Panc1 (cell line): ENCODE measurements around the gene MEAF6. TPM values are rescaled to one million over a fixed set of nuclear protein-coding genes. Genes with fewer than 3 reads are reported as not detected.
"Not testable (repeated sequence)": the region's sequence is repeated elsewhere in the genome, so short reads cannot be mapped to it uniquely, and the experiment has no call there.

Experiments
- ATAC-seq: fragments of 200-7000 bp; cut with Tn5 transposase; 2 replicates; pipeline ENCODE4 v1.9.1; 2020; ENCODE audit warnings: mild to moderate bottlenecking, moderate library complexity
- BruUV-seq: library from RNA; stranded (reverse); fragments of 400-500 nt; replicated peaks from 2 replicates; lab custom pipeline; 2021; lab: Mats Ljungman, UMichigan
- CTCF ChIA-PET: fragments of 300-600 bp; sonication (Branson Sonifier 250); formaldehyde crosslinking; loops from one replicate; lab custom pipeline; 2022; ENCODE audit warnings: antibody characterized with exemption; lab: Charles Lee
- POLR2A ChIA-PET: fragments of 300-600 bp; sonication (Branson Sonifier 250); formaldehyde crosslinking; loops from one replicate; lab custom pipeline; 2022; ENCODE audit warnings: antibody characterized with exemption; lab: Charles Lee
- DNase-seq: peaks from one replicate; pipeline ENCODE4 v3.0.0-alpha.2; 2010; ENCODE audit warnings: low read depth, low spot score
- H3K27ac ChIP-seq: 2 replicates; pipeline ENCODE4 v1.5.1; 2011; ENCODE audit warnings: mild to moderate bottlenecking, low read length, inconsistent platforms
- H3K27me3 ChIP-seq: fragments of 200-500 bp; sonication (Bioruptor generic); 2 replicates; pipeline ENCODE4 v1.6.0; 2014; ENCODE audit warnings: low read length, inconsistent platforms; ENCODE audit not compliant: control insufficient read depth, insufficient read depth
- H3K36me3 ChIP-seq: fragments of 200-500 bp; sonication (Bioruptor generic); 2 replicates; pipeline ENCODE4 v1.5.1; 2014; ENCODE audit warnings: inconsistent platforms, mild to moderate bottlenecking, low read length, moderate library complexity; ENCODE audit not compliant: control insufficient read depth, insufficient read depth
- H3K4me1 ChIP-seq: 2 replicates; pipeline ENCODE4 v1.5.1; 2011; ENCODE audit warnings: inconsistent platforms, mild to moderate bottlenecking, low read length, moderate library complexity; ENCODE audit not compliant: control insufficient read depth, insufficient read depth
- H3K4me3 ChIP-seq, 2 experiments: 2 replicates each; pipeline ENCODE4 v1.5.1; 2011 to 2012; ENCODE audit warnings: low read depth in 2 of 2, low read length in 2 of 2, mild to moderate bottlenecking in 2 of 2, inconsistent platforms in 1 of 2, moderate library complexity in 1 of 2
- H3K9me3 ChIP-seq: fragments of 200-500 bp; sonication (Bioruptor generic); 2 replicates; pipeline ENCODE4 v1.5.1; 2014; ENCODE audit warnings: low read depth, mild to moderate bottlenecking, inconsistent platforms, low read length, moderate library complexity; ENCODE audit not compliant: control insufficient read depth, insufficient read depth
- CTCF ChIP-seq: fragments of 450-650 bp; IDR thresholded peaks from 2 replicates; pipeline ENCODE4 v1.5.1; 2017; ENCODE audit warnings: mild to moderate bottlenecking
- POLR2AphosphoS5 ChIP-seq: IDR thresholded peaks from 2 replicates; pipeline ENCODE4 v1.6.1; 2012; ENCODE audit warnings: mild to moderate bottlenecking, low read depth, low read length, moderate library complexity
- REST ChIP-seq, 2 experiments: IDR thresholded peaks; 2 replicates each; pipeline ENCODE4 v1.6.1; 2011 to 2012; ENCODE audit warnings: low read depth in 2 of 2, control low read depth in 1 of 2, low read length in 1 of 2, mild to moderate bottlenecking in 1 of 2, moderate library complexity in 1 of 2; ENCODE audit not compliant: insufficient read depth in 1 of 2
- SIN3A ChIP-seq: IDR thresholded peaks from 2 replicates; pipeline ENCODE4 v1.6.1; 2012; ENCODE audit warnings: low read depth, mild to moderate bottlenecking, low read length, moderate library complexity, borderline replicate concordance; ENCODE audit not compliant: insufficient read depth
- TCF7L2 ChIP-seq: IDR thresholded peaks from 2 replicates; pipeline ENCODE4 v1.6.1; 2011; ENCODE audit warnings: mild to moderate bottlenecking, low read depth, low read length, inconsistent platforms
- in situ Hi-C: cut with HindIII; loops from 2 replicates; pipeline ENCODE4 v1.10.0; 2016; ENCODE audit warnings: low sequenced_read_pairs, low pct_unique_long_range_greater_than_20kb
- intact Hi-C: fragments of 100-400 bp; cut with micrococcal nuclease; formaldehyde crosslinking; loops from one replicate; pipeline ENCODE4 v1.10.0; 2022; ENCODE audit not compliant: unreplicated experiment
- total RNA-seq: library from RNA; stranded (reverse); gene quantifications from one replicate; pipeline ENCODE4 v1.2.1, GENCODE V29; 2021; ENCODE audit not compliant: unreplicated experiment

Gene MEAF6
- total RNA-seq, 1 experiment from 2014 or later: 50.0 TPM

- TF ChIP-seq SIN3A: no peak
- no peak for TF ChIP-seq TCF7L2
- no peak for TF ChIP-seq CTCF
- no peak for TF ChIP-seq REST (IDR thresholded peaks at IDR 0.05; ENCODE audit: insufficient read depth in 1 of 2, low read depth in 2 of 2, low read length in 1 of 2)
- TF ChIP-seq POLR2AphosphoS5: no peak
- H3K4me1 ChIP-seq: no peaks in the 10 kb centered on the region
- ATAC-seq (no peak), DNase-seq (no peak)
- no peaks in the 10 kb centered on the region for H3K9me3 ChIP-seq
- H3K36me3 ChIP-seq: peaks cover 9% of the 10 kb centered on the region; the same call in 1 of the 2 replicates
- intact Hi-C loops (no loop called here), in situ Hi-C loops (no loop called here)
- no peaks in the 10 kb centered on the region for H3K27me3 ChIP-seq
- POLR2A ChIA-PET: interaction anchor here (0.6 to 0.7 kb wide), 2 partner anchors 10 to 71 kb away, joined by 3 to 5 read pairs; no protein-coding TSS in a partner anchor
- no peak overlapping the region for H3K27ac ChIP-seq
- H3K4me3 ChIP-seq: no peak overlapping the region
- BruUV-seq: no TSS peak
- CTCF ChIA-PET: interaction anchor here (0.6 kb wide), 1 partner anchor 13 kb away, joined by 4 read pairs; no protein-coding TSS in a partner anchor
These were observed 7.8 kb downstream of the MEAF6 start for GRCh38 chr1:37506740-37507139.

GRCh38 chr1:37502791-37503190, 11.8 kb downstream of the MEAF6 start:
- ChIA-PET POLR2A (interaction anchor here (0.6 kb wide), 1 partner anchor 15 kb away, joined by 3 read pairs; no protein-coding TSS in a partner anchor), CTCF (interaction anchor here (0.6 kb wide), 1 partner anchor 31 kb away, joined by 5 read pairs; no protein-coding TSS in a partner anchor)
- H3K4me3 ChIP-seq, H3K36me3 ChIP-seq, intact Hi-C loops, DNase-seq, in situ Hi-C loops, H3K27ac ChIP-seq, ATAC-seq, BruUV-seq, H3K27me3 ChIP-seq, H3K9me3 ChIP-seq: not testable (repeated sequence)
- peaks cover 12% of the 10 kb centered on the region; the same call in 1 of the 2 replicates for H3K4me1 ChIP-seq

- ATAC-seq (no peak), DNase-seq (no peak)
- Histone ChIP-seq H3K27ac (no peak overlapping the region), H3K9me3 (no peaks in the 10 kb centered on the region), H3K27me3 (no peaks in the 10 kb centered on the region), H3K4me1 (peaks cover 13% of the 10 kb centered on the region; the same call in 1 of the 2 replicates), H3K36me3 (no peaks in the 10 kb centered on the region), H3K4me3 (no peak overlapping the region)
- ChIA-PET POLR2A (interaction anchor here (0.6 kb wide), 1 partner anchor 14 kb away, joined by 3 read pairs; no protein-coding TSS in a partner anchor), CTCF (no interaction called here)
- no peak for TF ChIP-seq TCF7L2
- no peak for TF ChIP-seq CTCF
- BruUV-seq: no TSS peak
- in situ Hi-C loops: no loop called here
- intact Hi-C loops: no loop called here
These were observed 12.5 kb downstream of the MEAF6 start for GRCh38 chr1:37502104-37502503.
